ENCODE results near the gene SLC25A48. TPM values are rescaled to one million over a fixed set of nuclear protein-coding genes. Genes with fewer than 3 reads are reported as not detected.

The SLC25A48 gene
- total RNA-seq, 1 experiment from 2014 or later, result not detected

Small RNAs within 50 kb of the gene (small RNA-seq; reads per million reads assigned to genes)
- gene MIR5692C1, result not detected

Other genes with a start within 250 kb of the SLC25A48 start
- not detected in 2 replicates for gene IL9, start 61.2 kb downstream of the SLC25A48 start, total RNA-seq (2014; rRNA removed; shearing (Covaris generic); ENCODE audit: low replicate concordance)
- gene LECT2, start 120.3 kb downstream of the SLC25A48 start, total RNA-seq (2014; rRNA removed; shearing (Covaris generic); ENCODE audit: low replicate concordance), result not detected in 2 replicates
- not detected in 2 replicates for gene TGFBI, start 194.3 kb downstream of the SLC25A48 start, total RNA-seq (2014; rRNA removed; shearing (Covaris generic); ENCODE audit: low replicate concordance)